Peyer's patch (tissue), 4 donors: ENCODE measurements around the gene PSAP. TPM values are rescaled to one million over a fixed set of nuclear protein-coding genes. Genes with fewer than 3 reads are reported as not detected.

ENCODE experiments used
- DNase-seq, 3 donors: peaks; one replicate each; pipeline ENCODE4 v3.0.0-alpha.2; 2017 to 2019
- H3K27ac ChIP-seq, 4 donors: fragments of 200-600 bp; sonication (generic); one replicate each; pipeline ENCODE4 v1.5.1; 2016 to 2019
- H3K27me3 ChIP-seq, 2 donors: fragments of 200-600 bp; sonication (generic); one replicate each; pipeline ENCODE4 v1.5.1; 2019
- H3K36me3 ChIP-seq, 3 donors: fragments of 200-600 bp; sonication (generic); one replicate each; pipeline ENCODE4 v1.5.1; 2016 to 2019
- H3K4me1 ChIP-seq, 4 donors: fragments of 200-600 bp; sonication (generic); one replicate each; pipeline ENCODE4 v1.5.1; 2016 to 2019
- H3K4me3 ChIP-seq, 4 donors: fragments of 200-600 bp; sonication (generic); 1 replicate in 3 of 4; 2 replicates in 1 of 4; pipeline ENCODE4 v1.5.1; 2016 to 2019; ENCODE audit warnings: mild to moderate bottlenecking in 1 of 4
- H3K9me3 ChIP-seq, 4 donors: fragments of 200-600 bp; sonication (generic); one replicate each; pipeline ENCODE4 v1.5.1; 2016 to 2019; ENCODE audit warnings: mild to moderate bottlenecking in 1 of 4
- CTCF ChIP-seq, 6 experiments: fragments of 450-650 bp in 4 of 6; fragments of 200-600 bp in 2 of 6; sonication (generic) in 1 of 6; IDR thresholded peaks; one replicate each; pipeline ENCODE4 v1.5.1; 2017 to 2019; ENCODE audit warnings: antibody characterized with exemption in 6 of 6, mild to moderate bottlenecking in 3 of 6, moderate library complexity in 1 of 6
- POLR2A ChIP-seq, 2 donors: fragments of 450-650 bp; IDR thresholded peaks; one replicate each; pipeline ENCODE4 v1.5.1; 2017; ENCODE audit warnings: antibody characterized with exemption in 2 of 2, mild to moderate bottlenecking in 2 of 2, moderate library complexity in 2 of 2
- total RNA-seq, 4 donors: library from RNA; depleted of rRNA; stranded (reverse); fragments of >200 nt; gene quantifications; one replicate each; pipeline ENCODE4 v1.1.0, GENCODE V29; 2016

Gene PSAP
- total RNA-seq, 4 donors from 2014 or later, result 193 to 647 (median 491) TPM

DNA sequence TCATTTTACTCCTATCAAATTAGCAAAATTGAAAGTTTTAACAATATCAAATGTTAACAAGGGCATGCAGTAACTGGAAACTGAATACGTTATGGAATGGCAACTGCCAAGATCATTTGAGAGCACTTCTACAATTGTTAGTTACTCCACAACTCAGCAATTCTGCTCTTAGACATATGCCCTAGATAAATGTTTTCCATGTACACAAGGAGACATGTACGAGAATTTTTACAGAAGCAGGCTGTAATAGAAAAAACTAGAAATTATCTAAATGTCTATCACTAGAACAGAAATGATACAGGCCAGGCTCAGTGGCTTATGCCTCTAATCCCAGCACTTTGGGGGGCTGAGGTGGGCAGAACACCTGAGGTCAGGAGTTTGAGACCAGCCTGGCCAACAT lies 7.0 kb downstream of the PSAP start:
- H3K4me1 ChIP-seq, result peaks cover 0 to 51% (median 6%) of the 10 kb centered on the region in 4 donors
- H3K27me3 ChIP-seq, result no peaks in the 10 kb centered on the region
- no peaks in the 10 kb centered on the region for H3K9me3 ChIP-seq
- no peak overlapping the region for H3K27ac ChIP-seq
- no peak for DNase-seq
- H3K4me3 ChIP-seq, result no peak overlapping the region
- no peak for TF ChIP-seq CTCF (IDR thresholded peaks at IDR 0.05)
- no peaks in the 10 kb centered on the region for H3K36me3 ChIP-seq

- no peak overlapping the region for H3K27ac ChIP-seq
- H3K36me3 ChIP-seq, result no peaks in the 10 kb centered on the region
- no peaks in the 10 kb centered on the region for H3K9me3 ChIP-seq
- no peaks in the 10 kb centered on the region for H3K27me3 ChIP-seq
- DNase-seq, result no peak
- H3K4me1 ChIP-seq, result peaks cover 0 to 51% (median 6%) of the 10 kb centered on the region in 4 donors
- TF ChIP-seq POLR2A (IDR thresholded peaks at IDR 0.05), result no peak
- H3K4me3 ChIP-seq, result no peak overlapping the region
Measured at GRCh38 chr10:71842856-71843686, 8.0 kb downstream of the PSAP start.

GRCh38 chr10:71842422-71842821 lies 8.6 kb downstream of the PSAP start:
- Histone ChIP-seq H3K27ac (no peak overlapping the region), H3K27me3 (no peaks in the 10 kb centered on the region), H3K4me3 (no peak overlapping the region), H3K4me1 (peaks cover 0 to 54% (median 7%) of the 10 kb centered on the region in 4 donors), H3K9me3 (no peaks in the 10 kb centered on the region), H3K36me3 (no peaks in the 10 kb centered on the region)
- no peak for DNase-seq
- TF ChIP-seq POLR2A (IDR thresholded peaks at IDR 0.05) (no peak), CTCF (IDR thresholded peaks at IDR 0.05) (no peak)

- Histone ChIP-seq H3K4me3 (no peak overlapping the region), H3K27me3 (no peaks in the 10 kb centered on the region), H3K4me1 (peaks cover 0 to 68% (median 17%) of the 10 kb centered on the region in 4 donors)
Measured at GRCh38 chr10:71840958-71841335, 10.1 kb downstream of the PSAP start.

DNA sequence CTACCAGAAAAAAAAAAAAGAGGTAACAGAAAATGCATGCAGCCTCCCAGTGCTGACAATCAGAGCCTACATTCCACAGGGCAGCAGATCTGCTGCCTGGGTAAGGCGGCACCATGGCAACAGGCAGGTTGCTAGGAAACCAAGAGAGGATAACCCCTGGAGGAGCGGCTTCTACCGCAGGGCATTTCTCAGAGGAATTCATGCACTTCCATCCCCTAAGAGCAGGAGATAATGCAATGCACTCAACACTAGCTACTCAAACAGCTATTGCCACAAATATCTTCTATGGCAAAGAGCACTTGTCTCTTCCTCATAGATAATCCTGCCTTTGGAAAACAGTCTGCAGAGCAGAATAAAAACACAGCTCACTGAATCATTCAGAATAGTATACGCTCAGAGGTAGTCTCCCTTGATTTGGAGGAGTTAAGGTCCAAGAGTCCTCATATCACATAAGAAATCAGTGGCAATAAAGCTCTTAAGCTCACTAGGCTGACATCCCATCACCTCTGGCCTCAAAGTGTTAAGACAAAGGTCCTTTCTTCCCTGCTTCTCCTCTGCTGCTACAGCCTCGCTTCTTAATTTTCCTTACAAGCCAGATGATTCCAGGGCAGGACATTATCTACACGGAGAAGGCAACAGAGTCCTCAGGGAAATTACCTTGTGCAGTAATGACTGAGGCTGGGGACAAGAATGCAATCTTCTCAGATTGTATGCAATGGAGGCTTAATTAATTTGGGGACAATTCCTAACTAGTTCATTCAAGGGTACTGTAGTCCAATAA lies 10.7 kb downstream of the PSAP start:
- H3K36me3 ChIP-seq, result no peaks in the 10 kb centered on the region
- H3K9me3 ChIP-seq, result no peaks in the 10 kb centered on the region
- TF ChIP-seq CTCF (IDR thresholded peaks at IDR 0.05), result no peak
- H3K4me1 ChIP-seq, result peaks cover 0 to 70% (median 17%) of the 10 kb centered on the region in 4 donors
- H3K4me3 ChIP-seq, result no peak overlapping the region
- DNase-seq, result peak in 2 of 3 donors; percentile 62 to 71
- no peak overlapping the region for H3K27ac ChIP-seq
- no peaks in the 10 kb centered on the region for H3K27me3 ChIP-seq

More at GRCh38 chr10:71840958-71841335, 10.1 kb downstream of the PSAP start:
- no peak for DNase-seq
- no peak for TF ChIP-seq POLR2A (IDR thresholded peaks at IDR 0.05)
- no peak for TF ChIP-seq CTCF (IDR thresholded peaks at IDR 0.05)
- Histone ChIP-seq H3K9me3 (no peaks in the 10 kb centered on the region), H3K27ac (no peak overlapping the region), H3K36me3 (no peaks in the 10 kb centered on the region)
